Activated CD8-positive, alpha-beta memory T cell treated with anti-CD3 and anti-CD28 coated beads, Interleukin-2, amount 50 U/mL, for 1 hour (primary cell): Measurements from ENCODE around the gene MB21D2.

Experiments used
- DNase-seq: peaks from one replicate; pipeline ENCODE4 v3.0.0-alpha.2; 2020; ENCODE audit errors: extremely low read depth

MB21D2 gene

DNA sequence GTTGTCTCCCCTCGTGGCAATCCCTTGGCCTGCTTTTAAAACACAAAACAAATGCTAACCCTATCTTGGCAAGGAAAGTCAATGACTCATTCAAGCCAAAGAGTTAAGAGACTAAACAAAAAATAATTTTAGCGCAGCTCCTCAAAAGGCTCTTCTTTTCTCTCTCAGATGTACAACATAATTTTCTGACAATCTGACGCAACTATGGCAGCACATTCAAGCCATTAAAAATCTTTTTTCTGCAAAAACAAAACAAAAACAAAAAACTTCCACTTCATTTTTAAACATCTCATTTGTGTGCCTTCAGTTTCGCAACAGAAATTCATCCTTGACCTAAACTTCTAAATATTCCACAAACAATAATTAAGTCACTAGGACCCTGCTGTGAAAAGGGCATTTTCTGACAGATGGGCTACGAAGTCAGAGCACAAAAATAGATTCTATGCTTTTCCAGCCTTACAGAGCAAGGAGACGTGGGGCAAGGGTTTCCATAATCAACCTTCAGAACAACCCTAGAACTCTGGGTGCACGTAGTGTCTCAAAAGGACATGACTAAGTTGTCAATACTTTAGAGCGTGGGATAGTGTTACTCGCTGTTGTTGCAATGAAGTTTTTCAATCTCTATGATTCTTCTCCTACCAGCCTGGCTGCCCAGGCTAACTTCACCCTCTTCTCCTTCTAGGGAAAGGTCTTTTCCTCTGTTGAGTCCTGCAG is 84.3 kb downstream of the MB21D2 start:
- no peak for DNase-seq

DNA sequence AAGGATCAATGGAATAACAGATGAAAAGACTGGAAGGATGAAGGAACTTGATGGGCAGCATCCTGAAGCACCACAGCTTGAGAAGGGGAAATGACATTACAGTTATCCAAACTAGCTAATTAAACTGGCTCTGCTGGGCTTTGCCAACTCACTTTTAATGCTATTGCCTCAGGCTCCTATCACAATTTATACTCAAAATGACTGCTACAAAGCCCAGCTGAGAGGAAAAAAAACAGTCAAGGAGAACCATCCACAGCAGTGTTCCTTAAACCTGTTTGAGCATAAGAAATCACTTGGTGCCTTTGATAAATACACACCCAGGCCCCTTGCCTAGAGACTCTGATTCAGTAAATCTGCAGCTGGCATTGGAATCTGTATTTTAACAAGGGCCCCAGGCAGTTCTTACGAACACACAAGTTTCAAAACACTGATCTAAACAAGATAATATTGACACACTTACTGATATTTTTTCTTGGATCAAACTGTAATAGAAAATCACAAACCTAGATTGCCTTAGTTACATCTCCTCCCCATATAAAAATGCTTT is 85.8 kb downstream of the MB21D2 start:
- DNase-seq: no peak

DNA sequence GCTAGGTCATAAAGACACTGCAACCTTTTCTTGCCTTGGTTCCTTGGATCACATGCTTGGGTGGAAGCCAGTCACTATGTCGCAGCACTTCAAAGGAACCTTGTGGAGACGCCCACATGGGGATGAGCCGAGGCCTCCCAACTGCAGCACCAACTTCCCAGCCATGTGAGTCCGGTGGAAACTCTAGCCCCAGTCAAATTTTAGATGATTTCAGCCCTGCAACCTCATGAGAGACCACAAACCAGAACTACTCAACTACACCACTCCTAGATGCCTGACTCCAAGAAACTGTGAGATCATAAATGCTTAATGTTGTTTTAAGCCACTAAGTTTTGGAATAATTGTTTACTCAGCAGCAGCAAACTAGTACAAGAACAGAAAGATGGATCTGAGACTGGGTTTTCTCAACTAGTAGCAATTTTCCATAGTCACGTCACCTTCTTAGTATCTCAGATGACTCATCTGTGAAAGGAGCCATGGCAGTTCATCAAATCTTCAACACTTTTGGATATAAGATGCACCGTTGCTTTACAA is 86.5 kb downstream of the MB21D2 start:
- no peak for DNase-seq

DNA sequence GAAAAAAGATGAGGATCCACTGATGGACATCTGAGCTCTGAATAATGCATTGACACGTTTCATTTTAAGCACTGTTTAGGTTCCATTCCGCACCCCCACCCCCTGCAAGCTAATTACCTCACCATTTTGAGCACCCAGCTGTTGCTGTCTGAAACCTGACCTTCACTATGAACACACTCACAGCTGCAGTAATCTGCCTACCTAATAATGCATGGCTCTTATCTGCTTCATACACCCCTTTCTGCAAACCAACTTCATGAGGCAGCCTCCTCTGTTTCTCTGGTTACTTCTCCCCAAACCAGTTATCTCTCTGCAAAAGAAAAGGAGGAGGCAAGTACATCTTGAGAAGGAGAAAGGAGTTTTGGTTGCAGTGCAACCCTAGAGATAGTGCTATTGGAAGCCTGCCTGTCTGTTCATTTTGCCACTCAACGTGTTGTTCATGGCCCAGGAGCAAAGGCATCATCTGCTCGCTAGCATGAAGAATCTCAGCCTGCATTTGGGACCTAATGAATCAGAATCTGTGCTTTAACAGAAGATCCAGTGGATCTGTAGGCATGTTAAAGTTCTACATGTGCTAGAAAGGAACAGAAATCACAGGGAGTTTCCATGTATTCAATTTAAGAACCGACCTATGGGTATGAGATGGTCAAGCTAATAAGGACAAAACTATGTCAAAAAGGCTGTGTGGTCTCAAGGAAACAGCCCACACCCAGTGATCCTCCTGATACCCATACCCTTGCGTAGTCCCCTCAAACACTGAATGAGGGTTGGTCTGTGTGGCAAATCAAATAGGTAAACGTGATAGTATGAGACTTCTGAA is 87.2 kb downstream of the MB21D2 start:
- no peak for DNase-seq

DNA sequence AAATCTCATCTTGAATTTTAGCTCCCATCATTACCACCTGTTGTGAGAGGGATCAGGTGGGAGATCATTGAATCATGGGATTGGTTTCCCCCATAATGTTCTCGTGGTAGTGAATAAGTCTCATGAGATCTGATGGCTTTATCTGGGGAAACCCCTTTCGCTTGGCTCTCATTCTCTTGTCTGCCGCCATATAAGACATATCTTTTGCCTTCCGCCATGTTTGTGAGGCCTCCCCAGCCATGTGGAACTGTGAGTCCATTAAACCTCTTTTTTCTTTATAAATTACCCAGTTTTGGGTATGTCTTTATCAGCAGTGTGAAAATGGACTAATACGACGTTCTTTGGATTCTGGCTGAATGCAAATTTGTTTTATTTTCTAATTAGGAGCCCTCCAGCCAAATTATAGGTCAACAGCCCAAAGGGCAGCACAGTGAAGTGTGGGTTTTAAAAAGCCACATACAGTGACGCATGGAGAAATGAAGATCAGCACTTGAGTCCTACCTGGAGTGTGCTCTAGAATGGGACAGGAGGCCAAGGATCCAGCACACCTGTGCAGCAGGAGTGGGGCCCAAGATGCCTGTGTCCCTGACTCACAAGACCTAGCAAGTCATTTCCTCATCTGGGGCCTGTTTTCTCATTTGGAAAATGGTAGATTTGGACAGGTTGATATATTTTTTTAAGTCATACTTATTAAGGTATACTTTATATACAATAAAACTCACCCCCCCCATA is 89.6 kb downstream of the MB21D2 start:
- no peak for DNase-seq

DNA sequence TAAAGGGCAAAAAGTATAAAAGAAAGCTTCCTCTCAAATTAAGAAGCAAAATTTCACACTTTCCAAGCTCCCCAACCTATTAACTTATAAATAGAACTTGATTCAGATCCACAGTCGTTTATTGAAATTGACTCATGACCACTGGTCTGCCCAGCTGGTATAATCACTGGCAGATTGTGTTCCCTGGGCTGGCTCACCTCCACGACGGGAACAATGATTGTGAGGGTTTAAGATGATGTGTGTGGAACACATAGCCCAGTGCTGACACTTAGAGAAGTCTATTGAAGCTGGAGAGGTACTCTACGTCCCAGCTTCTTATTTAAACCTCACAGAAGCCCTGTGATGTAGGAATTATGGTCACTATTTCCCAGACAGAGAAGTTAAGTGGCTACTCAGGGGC is 90.4 kb downstream of the MB21D2 start:
- DNase-seq: no peak

DNA sequence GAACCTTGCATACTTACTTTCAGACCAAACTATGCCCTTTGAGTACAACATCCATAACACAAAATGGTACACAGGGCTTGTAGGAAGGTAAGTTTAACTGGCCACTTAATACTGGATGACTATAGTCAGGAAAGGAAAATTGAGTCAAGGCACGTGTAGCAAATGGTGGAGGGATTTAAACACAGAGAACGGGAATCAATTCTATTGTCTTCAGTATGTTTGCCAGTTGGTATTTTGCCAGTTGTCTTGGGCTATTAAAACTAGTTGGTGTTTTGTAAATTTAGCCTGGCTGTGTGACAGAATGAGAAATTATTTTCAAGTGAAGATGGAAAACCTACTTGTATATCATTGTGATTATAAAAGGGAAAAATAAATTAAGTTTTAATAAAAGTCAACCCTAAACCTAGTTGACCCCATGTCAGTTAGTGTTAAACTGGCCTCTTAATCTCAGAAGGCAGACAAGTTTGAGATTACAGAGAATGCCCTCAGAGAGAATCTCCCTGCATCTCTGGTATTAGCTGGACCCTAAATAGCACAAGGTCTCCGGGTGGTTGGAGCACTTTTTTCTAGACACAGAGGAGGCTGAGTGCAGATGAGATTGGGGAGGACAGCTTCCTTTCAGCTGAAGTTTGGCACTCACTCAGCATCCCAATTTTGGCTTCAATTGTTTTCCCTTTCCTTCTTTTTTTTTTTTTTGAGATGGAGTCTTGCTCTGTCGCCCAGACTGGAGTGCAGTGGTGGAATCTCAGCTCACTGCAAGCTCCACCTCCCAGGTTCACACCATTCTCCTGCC is 91.2 kb downstream of the MB21D2 start:
- no peak for DNase-seq

DNA sequence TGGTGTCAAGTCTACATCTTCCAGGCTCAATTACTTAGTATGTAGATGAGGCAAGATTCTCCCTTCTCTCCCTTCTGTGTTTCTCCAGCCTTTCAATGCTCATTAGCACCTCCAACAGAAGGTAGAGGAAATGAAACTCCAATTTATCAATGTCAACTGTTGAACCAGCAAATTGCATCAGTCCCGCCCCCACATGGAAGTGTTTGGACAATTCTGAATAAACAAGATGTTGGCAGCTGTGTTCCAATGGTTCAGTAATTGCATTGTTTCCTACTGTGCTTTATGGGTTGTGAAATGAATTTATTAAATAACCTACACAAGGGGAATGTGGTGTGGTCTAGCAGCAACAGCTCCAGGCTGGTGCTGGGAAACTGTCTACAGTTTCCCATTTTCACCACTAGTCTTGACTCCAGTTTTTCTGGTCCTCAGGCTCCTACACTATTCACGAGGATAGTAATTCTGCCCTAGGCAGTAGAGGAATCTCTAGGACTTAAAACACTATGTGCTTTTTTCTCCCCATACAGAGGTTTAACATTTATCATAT is 91.9 kb downstream of the MB21D2 start:
- no peak for DNase-seq

DNA sequence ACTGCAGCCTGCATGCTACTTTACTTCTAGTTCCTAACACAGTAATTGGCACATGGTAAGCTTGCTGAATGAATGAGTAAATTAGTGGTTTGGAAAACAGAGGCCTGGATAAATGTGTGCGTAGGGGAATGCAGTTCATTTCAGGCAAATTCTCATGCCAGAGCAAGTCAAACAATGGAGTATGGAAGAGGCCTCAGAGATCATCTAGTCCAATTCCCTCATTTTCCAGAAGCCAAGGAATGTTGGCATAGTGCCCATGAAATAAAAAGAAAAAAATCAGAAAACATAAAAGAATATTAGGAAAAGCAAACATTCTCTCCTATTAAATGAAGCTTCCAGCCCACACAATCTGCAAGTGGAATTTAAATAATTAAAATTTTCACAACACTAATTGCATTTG is 92.4 kb downstream of the MB21D2 start:
- no peak for DNase-seq

DNA sequence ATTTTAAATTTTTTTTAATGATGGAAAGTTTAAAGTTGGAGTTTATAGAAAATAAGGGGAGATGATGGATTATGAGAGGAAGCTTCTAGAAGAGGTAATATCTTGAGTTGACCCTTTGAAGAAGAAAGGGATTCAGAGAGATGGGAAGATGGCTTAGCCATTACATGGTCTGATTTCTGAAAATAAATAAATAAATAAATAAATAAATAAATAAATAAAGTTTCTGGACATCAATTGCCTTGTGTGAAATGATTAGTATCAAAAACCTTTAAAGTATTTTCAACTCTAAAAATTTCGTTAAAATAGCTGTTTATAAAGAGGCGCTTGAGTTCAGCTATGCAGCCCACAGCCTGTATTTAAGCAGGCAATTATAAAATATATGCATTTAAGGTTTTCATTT is 93.3 kb downstream of the MB21D2 start:
- DNase-seq: no peak

DNA sequence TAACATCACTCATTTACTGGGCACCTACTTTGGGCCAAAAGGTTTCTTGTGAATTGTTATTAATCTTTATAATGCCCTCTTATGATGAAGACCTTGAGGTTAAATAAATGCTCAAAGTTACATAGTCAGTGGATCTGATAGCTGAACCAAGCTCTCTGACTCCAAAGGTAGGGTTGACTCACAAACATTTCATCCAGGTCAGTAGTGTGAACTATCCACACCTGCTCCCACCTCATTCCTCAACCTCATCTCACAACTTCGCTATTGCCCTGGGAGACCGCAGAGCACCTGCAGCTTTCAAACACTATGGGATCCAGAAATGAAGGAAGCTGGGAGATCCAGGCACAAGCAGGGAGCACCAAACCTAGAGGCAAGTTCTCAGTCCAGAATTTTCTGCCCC is 96.5 kb downstream of the MB21D2 start:
- no peak for DNase-seq

DNA sequence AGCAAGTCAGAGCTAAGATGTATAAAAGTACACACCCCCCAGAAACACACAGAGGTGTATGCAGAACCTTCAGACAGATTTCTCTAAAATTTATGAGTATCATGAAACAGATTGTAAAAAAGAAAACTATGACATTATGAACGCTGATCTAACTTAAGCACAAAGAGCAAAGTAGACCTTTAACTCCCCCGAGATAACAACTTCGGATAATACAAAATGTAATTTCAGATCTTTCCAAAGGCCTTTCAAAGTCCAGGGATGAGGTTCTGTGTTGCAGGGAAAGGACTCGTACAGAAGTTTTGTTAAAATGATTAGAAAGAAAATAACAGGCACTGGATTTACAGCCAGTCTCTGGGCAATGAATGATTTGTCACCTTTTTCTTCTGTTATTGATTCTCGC is 97.5 kb downstream of the MB21D2 start:
- DNase-seq: no peak

DNA sequence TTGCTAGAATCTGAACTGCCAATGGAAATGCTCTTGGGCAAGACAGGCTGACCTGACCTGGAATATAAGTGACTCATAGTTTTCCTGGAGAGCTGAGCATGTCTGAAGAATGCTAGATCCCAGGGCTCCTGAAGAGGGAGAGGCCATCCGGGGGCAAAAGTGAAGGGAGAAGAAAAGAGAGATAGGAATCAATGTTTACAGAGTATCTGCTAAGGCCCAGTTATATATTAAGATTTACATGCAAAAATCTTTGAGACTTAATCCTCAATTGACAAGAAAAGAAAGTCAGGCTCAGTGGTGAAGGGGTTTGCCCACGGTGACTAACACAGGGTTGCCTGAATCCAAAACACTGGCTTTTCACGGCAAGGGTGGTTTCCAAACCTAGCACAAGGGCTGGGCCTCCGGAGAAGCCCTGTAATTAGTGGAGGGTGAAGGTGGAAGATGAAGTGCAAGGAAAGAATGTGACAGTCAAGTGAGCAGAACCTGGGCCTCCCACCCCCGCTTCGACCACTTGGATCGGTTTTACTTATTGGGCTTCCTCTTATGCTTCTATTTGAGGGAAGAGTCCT is 98.6 kb downstream of the MB21D2 start:
- no peak for DNase-seq

DNA sequence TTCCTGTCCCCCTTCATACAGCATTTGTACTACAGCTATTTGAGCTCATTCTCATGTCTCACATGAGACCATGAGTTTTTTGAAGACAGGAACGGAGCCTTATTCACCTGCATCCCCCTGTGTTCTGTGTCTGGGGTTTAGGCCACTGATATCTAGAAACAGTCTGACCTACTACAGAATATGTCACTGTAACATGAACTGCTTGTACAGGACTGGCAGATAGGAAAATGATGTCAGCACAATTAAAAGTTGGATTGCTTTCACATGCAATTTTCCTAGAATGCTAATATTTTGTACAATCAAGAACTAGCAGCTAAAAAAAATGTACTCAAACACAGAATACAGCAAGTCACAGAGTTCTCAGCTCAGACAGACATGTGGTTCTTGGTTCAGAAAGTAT is 99.5 kb downstream of the MB21D2 start:
- no peak for DNase-seq

DNA sequence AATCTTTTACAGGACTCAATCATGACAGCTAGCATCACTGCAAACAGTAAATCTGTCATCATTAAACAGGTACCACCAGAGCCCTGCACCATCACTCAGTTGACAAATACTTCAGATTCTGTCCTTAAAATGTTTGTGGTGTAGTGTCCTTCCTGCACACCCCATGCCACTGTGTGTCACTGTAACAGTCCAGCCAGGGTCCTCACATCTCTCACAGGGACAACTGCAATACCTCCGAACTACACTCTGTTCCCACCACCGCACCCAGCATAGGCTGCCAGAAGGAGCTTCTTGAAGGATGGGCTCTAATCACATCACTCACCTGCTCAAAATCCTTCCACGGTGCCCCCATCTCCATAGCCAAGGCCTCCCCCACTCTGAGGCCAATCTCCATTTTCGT is 100.2 kb downstream of the MB21D2 start:
- DNase-seq: no peak

DNA sequence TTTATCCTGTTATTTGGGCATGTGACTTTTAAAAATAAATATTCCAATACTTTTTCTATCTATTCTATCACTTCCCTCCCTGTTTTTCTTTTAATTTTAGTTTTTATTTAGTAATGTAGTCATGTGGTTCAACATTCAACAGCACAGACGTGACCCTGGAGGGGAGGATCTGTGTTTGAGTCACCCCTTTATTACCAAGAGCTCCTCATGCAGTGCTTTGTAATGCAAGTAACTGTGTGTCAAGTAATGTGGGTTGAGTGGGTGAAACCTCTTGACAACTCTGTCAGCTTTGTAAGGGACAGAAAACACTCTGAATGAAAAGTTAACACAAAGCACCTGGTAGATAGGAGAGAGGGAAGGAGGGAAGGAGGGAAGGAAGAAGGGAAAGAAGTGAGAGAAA is 100.6 kb downstream of the MB21D2 start:
- DNase-seq: no peak

DNA sequence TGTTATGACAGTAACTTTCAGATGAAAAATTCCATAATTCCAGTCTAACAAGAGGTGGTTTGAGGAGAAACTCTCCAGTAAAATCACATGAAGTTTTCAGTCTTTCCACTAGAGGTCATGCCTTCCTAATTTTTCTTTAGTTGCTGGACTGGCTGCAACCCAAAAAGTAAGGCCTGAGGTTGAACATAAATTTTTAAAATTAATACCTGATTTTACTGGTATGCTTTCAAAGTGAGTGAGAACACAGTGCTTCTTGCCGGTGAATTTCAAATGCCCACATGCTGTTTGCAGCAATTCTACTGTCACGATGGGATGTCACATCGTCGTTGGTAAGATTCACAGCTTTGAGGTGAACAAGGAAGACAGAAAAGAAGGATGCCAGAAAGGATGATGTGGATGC is 101.3 kb downstream of the MB21D2 start:
- no peak for DNase-seq

DNA sequence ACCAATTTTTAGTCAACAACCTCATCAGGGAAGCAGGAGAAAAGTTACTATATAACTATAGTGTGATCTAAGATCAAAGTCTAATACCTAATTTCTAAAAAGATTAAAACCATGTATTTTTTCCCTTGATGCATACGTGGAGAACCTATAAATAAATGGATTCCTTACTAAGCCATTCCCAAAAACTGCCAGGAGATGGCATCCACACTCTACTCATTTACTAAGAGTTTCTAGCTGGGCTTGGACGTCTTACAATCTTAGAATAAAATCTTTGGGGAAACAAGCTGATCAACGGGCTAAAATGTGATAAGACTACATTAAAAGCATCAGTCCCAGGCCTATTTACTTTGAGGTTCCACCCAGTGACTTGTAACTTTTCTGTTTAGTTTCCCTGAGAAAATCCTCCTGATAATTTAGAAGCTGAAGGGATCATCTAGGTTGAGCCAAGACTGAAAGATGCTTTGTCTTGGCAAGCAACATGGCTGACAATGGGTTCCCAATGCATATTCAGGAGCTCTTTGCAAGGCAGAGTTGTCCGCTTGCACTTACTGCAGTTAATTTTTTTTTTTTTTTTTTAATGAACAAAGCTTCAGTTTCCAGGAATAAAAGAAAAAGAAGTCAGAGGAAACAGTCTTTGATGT is 104.8 kb downstream of the MB21D2 start:
- DNase-seq: no peak

DNA sequence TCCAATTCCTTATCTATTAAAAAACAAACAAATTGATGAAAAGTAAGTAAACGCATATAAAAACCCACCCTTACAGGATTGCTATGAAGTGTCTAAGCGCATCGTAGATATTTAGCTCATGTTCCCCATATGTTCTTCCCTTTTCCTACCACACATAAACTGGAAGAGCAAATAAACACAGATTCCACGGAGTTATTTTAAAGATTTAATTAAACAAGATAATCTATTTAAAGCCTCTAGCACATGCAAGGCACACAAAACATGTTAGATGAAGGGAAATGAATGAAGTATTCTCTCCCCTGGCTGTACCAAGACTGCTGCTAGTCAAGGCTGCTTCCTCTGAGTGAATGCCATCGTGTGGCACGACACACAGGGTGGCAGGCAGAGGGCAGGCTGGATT is 111.9 kb downstream of the MB21D2 start:
- DNase-seq: no peak

DNA sequence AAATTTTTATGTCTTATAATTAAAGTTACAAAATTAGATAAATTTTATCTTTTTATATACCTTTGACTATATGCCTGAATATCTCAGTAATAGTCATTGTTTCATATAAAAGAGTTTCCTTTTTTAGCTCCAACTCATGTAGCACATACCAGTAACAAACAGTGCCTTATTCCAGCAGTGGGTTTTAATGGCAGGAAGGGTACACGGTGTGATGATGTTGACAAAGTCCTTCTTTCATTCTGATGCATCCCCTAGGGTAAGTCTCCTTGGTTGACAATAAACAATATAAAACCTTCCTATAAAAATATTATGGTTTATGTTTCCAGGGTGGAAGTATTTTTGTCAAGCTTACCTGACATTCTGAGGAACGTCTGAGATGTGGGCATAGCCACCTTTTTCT is 113.2 kb downstream of the MB21D2 start:
- no peak for DNase-seq
